DMS53 (cell line): ENCODE data around the gene ERBB4.

Source experiments
- DNase-seq: peaks from one replicate; lab custom pipeline; 2025; lab: John Stamatoyannopoulos, UW

Gene ERBB4

DNA sequence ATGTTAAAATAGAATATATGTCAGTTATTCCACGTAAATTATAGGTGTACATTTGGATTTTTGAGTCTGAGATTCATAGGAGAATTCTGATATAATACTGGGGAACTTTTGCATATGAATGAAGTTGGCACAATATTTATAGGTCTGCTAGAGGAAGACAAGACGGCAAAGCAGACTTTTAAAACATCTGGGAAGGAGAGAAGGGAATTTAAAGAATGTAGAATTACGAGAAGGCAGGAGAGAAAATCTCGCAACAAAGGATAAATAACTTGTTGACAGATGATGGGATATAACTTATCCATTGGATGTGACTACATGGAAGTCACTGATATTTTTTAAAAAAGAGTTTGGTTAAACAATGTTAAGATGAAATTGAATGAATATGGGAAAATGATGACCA lies 615.6 kb downstream of the ERBB4 start:
- DNase-seq, result no peak

- DNase-seq, result no peak
Measured at GRCh38 chr2:211903961-211904360, 634.6 kb downstream of the ERBB4 start.

DNA sequence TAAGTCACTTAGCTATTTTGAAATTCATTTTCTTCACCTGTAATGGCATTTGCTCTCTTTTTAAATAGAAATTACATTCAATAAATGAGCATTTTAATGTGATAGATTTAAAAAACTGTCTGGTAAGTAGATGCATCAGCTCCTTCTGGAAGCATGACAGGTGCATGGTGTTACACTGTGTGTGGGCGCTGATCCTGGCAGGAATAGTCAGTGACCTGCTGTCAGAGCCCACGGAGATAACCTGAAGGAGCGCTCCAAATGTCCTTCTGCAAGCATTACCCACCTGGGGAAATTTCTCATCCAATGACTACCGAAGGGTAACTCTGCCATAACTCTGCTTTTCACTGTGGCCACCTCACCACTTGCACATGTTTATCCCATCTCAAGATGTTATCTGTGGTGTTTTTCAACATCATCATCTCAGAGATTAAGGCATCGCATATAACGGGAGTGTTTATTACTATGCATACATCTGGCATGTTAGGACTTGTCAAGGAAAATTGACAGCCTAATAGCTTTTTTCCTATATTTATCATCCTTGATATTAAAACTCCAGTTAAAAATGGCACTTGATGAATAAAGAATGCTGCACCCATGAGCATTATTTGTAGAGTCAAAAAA lies 637.3 kb downstream of the ERBB4 start:
- DNase-seq, result no peak

- no peak for DNase-seq
Measured at GRCh38 chr2:211900518-211900917, 638.1 kb downstream of the ERBB4 start.

GRCh38 chr2:211900000-211900399 lies 638.6 kb downstream of the ERBB4 start:
- DNase-seq, result no peak

DNA sequence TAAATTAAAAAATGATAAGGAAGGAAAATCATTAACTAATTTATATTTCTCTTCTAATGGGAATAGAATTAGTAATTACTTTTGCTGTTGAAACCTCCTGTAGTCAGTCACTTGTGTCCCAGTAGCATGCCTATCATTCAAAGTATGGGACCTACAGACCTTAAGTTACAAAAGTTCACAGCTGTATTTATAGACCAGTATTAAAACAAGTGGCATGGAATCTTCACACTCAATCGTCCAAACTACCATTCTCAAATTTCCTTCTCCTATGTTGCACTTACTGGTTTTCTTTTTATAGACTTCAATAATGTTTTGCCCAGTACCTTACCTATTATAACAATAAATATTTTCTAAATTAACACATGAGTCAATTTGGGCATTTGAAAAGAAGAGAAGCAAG lies 639.9 kb downstream of the ERBB4 start:
- no peak for DNase-seq

DNA sequence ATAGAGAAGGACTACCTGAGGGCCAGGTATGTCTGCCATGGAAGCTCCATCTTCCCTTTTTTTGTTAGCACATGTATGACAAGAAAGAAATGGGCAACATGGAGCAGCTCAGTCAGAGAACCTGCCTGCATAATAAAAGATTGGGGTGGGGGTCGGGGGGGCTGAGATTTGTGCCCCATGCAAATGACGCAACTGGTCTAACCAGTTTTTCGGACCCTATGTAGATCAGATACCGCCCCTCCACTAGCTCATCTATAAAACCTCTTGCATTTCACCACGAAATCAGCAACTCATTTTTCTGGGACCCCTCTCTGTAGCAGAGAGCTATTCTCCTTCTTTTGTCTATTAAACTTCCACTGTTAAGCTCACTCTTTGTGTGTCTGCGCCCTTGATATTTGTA lies 657.2 kb downstream of the ERBB4 start:
- DNase-seq, result no peak

DNA sequence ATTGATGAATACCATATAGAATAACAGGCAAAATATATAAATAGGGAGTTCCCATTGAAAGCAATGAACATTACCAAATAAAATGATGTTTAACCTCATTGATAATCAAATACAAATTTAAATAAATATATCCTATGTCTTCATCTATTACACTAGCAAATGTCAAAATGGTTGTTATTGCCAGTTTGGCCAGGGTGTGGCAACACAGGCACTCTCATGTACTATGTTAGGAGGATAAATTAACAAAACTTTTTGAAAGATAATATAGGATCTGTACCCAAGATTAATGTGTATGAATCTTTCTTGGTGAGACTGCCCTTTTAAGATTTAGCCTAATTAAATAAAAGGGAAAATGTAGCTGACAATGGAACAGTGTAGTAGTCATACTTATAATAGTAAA lies 659.3 kb downstream of the ERBB4 start:
- DNase-seq, result peak; percentile 19

- DNase-seq, result no peak
Measured at GRCh38 chr2:211877061-211877460, 661.5 kb downstream of the ERBB4 start.

DNA sequence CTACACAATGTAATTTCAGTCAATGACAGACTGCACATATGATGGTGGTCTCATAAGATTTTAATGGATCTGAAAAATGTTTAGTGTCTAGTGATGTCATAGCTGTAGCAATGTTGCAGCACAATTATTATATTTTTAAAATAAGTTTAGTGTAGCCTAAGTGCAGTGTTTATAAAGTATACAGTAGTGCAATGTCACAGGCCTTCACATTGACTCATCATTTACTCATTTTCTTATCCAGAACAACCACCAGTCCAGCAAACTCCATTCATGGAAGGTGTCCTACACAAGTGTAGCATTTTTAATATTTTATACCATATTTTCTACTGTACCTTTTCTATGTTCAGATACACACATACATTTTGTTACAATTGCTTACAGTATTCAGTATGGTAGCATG lies 663.1 kb downstream of the ERBB4 start:
- DNase-seq, result no peak

- no peak for DNase-seq
Measured at GRCh38 chr2:211868996-211869533, 669.5 kb downstream of the ERBB4 start.

DNA sequence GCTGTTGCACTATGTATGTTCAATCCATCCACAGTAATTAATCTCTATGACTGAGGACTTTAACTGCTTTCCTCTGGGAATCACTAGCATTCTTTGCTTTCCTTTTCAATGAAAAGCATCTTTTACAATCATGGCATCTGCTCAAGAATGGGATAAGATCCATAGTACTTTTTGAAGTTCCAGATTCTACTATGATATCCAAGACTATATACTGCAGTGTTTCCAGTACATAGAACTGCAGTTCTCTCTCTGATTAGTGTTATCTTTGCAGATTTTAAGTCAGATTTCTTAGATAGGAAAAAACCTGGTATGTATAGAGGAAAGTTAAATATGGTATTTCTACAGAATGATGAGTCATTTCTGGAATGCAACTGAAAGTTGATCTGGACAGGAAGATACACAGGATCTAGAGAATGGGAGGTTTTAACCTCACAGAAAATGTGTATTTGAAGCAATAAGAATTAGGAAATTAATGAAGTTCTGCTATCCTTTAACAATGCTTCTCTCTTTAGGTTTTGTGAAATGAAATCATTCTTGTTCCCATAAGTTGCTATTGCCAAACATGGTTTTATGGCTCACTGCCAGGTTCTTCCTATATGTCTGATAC lies 670.7 kb downstream of the ERBB4 start:
- DNase-seq, result peak; percentile 60

DNA sequence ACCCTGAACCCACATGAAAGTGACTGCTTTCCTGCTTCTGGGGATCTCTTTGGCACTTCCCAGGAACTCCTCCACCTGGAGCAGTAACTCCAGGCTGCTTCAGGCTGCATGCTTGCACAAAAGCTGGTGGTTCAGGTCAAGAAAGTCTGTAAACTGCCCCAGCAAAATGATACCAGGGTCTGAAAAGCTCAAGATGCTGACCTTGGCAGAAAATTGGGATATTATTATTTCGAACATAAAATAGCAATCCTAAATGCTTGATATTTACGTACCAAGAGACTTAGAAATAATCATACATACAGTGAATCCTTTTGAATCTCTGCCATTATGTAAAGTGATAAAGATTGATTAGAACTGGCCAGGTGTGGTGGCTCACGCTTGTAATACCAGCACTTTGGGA lies 674.3 kb downstream of the ERBB4 start:
- DNase-seq, result no peak

DNA sequence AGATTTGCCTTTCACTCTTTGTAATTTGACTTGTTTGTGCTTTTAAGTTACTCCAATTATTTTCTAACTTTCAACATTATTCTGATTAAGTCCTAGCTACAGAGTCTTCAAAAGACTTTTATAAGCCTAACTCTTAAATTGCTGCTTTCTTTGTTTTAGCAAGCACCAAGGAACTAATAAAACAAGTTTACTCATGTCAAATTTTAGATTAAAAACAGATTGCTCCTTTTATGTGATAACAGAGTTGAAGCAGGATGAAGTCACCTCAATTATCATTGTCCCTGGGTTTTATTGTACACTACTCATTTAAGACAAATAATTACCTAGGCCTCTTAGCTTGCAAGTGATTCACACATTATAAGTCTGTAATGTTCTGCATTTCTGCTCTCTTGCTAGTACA lies 678.4 kb downstream of the ERBB4 start:
- DNase-seq, result peak; percentile 31

DNA sequence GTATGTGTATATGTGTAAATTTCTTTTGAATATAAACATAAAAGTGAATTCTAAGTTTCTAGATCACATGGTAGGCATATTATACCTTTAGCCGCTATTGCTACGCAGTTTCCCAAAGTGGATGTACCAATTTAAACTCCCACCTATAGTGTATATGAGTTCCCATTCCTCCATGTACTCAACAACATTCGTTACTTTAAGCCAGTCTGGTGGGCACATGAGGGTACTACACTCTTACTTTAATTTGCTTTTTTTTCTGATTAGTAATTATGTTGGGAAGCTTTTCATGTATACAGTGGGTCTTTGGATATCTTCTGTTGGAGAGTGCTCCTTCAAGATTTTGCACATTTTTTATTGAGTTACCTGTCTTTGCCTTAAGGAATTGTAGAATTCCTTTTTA lies 683.8 kb downstream of the ERBB4 start:
- DNase-seq, result no peak

DNA sequence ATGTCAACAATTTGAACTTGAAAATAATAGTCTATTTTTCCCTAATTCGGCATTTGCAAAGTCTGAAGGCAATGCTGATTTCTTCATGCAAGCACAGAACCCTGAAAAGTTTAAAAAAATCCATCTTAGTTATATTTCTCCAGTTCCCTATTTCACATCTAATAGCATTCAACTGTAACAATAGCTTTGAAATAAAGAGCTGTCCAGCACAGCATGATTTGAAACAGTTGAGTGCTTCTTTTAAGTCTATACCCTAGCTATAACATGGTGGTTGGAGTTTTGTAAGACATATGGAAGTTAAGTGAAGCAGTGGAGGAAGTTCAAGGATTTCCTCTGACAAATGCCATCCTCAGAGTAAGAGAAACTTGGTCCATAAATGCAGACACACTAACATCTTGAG lies 691.9 kb downstream of the ERBB4 start:
- no peak for DNase-seq

DNA sequence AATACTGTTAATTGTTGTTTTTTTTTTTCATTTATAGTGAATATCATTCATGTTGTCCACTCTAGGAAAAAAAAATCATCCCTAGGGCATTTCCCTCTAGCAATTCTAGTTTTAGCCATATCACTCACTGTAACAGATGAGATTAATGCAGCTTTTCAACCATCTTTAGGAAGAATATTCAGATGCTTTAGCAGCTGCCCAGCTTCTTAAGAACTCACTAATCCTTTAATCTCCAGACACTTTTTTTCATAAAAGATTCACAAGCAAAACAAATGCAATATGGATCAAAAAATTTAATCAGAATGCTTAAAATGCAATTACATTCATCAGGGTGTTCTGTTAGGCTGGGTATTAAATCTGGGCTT lies 692.6 kb downstream of the ERBB4 start:
- DNase-seq, result no peak

GRCh38 chr2:211845338-211846035 lies 693.1 kb downstream of the ERBB4 start:
- DNase-seq, result no peak

DNA sequence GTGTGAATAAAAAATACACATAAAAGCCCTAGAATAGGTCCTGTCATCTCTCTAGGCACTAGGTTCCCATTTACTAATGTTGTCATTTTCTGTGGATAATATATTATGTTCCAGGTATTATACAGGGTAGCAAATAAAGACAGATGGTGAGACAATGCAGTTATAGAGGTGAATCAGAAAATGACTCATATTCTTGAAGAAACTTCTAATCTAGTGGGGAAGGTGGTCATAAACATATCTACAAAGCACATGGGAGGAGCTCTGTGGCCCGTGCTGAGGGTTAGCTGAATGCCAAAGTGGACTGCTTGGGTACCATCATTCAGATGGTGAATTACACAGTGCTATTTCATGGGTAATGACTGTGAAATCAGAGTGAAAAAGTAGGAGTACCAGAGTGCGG lies 700.9 kb downstream of the ERBB4 start:
- peak; percentile 48 for DNase-seq

DNA sequence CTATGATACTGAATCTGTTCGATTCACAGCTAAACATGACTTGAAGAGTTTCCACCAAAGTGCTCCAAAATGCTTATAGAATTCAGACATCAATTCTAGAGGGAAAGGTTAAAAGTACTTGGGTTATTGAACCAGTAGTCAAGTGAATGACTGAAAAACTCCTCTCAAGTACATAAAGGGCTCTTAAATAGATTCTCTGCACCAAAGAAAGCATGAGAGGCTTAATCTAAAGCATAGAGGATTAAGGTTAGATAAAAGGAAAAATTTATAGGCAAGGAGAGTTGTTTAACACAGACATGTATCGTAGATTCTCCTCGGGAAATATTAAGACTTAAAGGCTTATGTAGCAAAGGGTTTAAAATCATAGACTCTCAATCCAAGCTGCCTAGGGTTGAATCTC lies 701.4 kb downstream of the ERBB4 start:
- DNase-seq, result peak; percentile 55

DNA sequence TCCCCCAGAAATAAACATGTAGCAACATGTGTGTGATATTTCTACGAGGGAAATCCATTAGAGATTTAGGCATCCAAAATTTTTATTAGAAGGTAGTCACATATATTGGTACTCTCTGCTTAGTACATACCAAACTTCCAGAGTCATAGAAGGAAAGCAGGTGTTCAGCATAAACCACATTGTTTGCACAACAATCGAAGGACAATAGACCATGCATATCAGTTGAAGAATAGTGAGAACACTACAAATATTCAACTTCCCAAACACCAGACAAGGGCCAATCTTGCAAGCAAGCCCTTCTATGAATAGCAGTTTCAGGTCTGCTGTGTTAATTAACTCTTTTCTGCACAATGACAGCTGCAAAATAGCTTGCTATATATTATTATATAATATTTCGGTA lies 702.2 kb downstream of the ERBB4 start:
- peak; percentile 85 for DNase-seq

- DNase-seq, result peak; percentile 32
Measured at GRCh38 chr2:211835695-211836094, 702.9 kb downstream of the ERBB4 start.

- peak; percentile 37 for DNase-seq
Measured at GRCh38 chr2:211833582-211834279, 704.9 kb downstream of the ERBB4 start.
